ENCODE data around the gene WNT5A.
A peak's percentile ranks its signal among the peaks of the same experiment; 100 is the strongest.

The WNT5A gene

DNA sequence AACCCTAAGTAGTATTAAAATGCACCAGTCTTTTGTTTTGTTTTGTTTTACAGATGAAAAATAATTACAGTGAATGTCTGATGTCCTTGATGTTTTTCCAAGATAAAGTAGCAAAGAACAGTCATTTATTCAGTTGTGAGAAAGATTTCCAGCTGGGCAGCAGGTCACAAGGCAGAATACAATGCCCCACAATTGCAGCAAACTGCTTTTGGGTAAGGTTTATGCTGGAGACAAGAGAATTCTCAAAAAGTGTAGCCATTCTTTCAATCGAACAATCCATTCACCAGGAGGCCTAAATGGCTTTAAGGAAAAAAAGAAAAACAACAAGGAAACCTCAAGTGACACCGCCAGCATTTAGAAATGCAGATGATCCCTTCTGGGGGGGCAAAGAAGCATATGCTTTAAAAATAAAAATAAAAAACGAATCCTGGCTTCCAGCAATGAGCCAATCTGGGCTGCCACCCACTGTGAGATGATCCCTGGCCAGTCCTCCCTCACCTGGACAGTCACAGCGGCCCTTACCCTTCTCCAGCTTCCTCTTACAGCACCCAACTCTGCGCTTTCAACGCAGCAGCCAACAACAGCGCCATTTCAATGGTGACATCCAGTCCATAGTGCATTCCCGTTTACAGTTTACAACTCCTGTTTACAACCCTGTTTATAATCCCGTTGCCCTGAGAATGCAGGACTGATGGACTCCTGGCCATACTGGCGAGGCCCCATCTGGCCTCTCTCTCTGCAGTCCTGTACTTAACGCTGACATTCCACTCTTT is 25.7 kb upstream of the WNT5A start:
- H3K4me3 Mint-ChIP-seq = peak overlapping the region in 1 of 3 experiments; percentile 35
- no peaks in the 10 kb centered on the region for H3K36me3 Mint-ChIP-seq (ENCODE audit: low read depth)
- H3K27ac Mint-ChIP-seq = peak overlapping the region; percentile 25 to 86 (median 82)
- H3K9me3 Mint-ChIP-seq = no peaks in the 10 kb centered on the region
- H3K4me1 Mint-ChIP-seq = peaks cover 41% of the 10 kb centered on the region
- TF ChIP-seq, protein P1, sequence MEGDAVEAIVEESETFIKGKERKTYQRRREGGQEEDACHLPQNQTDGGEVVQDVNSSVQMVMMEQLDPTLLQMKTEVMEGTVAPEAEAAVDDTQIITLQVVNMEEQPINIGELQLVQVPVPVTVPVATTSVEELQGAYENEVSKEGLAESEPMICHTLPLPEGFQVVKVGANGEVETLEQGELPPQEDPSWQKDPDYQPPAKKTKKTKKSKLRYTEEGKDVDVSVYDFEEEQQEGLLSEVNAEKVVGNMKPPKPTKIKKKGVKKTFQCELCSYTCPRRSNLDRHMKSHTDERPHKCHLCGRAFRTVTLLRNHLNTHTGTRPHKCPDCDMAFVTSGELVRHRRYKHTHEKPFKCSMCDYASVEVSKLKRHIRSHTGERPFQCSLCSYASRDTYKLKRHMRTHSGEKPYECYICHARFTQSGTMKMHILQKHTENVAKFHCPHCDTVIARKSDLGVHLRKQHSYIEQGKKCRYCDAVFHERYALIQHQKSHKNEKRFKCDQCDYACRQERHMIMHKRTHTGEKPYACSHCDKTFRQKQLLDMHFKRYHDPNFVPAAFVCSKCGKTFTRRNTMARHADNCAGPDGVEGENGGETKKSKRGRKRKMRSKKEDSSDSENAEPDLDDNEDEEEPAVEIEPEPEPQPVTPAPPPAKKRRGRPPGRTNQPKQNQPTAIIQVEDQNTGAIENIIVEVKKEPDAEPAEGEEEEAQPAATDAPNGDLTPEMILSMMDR (IDR thresholded peaks at IDR 0.05; ENCODE audit: unreplicated experiment in 3 of 3) = no peak
- peaks cover 11% of the 10 kb centered on the region for H3K27me3 Mint-ChIP-seq (ENCODE audit: low read depth)

DNA sequence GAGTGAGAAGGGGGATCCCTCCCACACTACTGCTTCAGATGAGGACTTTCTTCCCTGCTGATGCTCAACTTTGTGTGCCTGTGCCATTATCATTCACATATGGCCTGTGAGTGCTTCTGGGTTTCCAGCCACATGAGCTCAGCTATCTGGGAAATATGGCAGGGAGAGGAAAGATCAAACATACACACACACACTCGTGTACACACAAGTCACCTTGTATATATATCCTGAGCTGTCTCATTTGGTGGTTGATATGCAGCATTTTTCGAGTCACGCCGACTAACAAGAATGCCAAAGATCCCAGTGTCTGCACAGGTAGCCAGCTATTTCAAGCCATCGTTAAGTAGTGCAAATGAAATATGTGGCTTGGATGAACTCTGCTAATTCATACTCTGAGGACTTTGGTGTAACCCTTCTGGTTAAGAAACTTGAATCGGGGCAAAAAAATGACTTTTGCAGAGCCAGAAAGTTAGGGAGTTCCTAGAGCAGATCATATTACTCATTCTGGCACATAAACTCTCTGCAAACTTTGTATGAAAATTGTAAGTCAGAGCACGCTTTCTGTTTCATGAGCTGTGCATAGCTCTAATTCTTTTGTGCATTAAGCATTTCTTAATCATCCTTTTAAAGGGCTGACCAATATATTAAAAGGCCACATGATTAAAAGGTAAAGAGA is 24.9 kb upstream of the WNT5A start:
- H3K9me3 Mint-ChIP-seq = no peaks in the 10 kb centered on the region
- peaks cover 11% of the 10 kb centered on the region for H3K27me3 Mint-ChIP-seq (ENCODE audit: low read depth)
- TF ChIP-seq, protein P1 (IDR thresholded peaks at IDR 0.05; ENCODE audit: unreplicated experiment in 3 of 3) = no peak
- peak overlapping the region; percentile 25 to 86 (median 82) for H3K27ac Mint-ChIP-seq
- H3K36me3 Mint-ChIP-seq (ENCODE audit: low read depth) = no peaks in the 10 kb centered on the region
- peaks cover 41% of the 10 kb centered on the region for H3K4me1 Mint-ChIP-seq
- H3K4me3 Mint-ChIP-seq = peak overlapping the region in 1 of 3 experiments; percentile 35

DNA sequence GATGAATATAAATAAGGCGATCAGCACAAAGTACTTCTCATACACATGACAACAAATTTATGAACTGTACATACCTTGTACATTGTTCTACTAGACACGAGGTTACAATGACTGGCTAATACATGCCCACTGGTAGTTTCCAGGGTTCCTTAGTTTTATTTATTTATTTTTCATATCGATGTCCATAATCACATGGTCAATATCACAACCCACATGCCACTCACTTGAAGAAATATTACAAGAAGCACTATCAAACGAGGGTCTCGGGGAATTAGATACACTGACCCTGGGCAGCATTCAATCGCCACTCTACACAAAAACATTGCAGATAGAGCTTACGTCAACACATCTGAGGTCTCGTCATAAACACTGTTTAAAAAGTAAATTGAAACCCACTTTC is 21.2 kb upstream of the WNT5A start:
- H3K27ac Mint-ChIP-seq = no peak overlapping the region
- no peak overlapping the region for H3K4me3 Mint-ChIP-seq
- TF ChIP-seq, protein P1 (IDR thresholded peaks at IDR 0.05; ENCODE audit: unreplicated experiment in 3 of 3) = no peak
- H3K4me1 Mint-ChIP-seq = peaks cover 26% of the 10 kb centered on the region
- no peaks in the 10 kb centered on the region for H3K9me3 Mint-ChIP-seq
- no peaks in the 10 kb centered on the region for H3K27me3 Mint-ChIP-seq (ENCODE audit: low read depth)
- H3K36me3 Mint-ChIP-seq (ENCODE audit: low read depth) = no peaks in the 10 kb centered on the region

DNA sequence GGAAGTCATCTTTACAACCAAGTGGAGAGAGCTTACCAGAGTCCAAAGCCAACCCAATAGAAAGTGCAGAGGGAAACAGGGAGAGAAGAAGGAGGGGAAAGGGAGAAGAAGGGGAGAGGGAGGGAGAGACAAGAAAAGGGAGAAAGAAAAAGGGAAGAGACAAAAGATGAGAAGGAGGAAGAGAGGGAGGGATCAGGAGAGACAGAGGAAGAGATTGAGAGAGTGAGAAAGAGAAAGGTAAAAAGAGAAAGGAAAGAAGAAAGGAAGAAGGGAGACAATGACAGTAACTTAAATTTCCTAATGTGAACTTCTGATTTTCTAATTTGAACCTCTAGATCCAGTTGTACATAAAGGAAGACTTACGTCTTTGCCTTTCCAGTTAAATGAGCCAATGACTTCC is 20.7 kb upstream of the WNT5A start:
- no peaks in the 10 kb centered on the region for H3K36me3 Mint-ChIP-seq (ENCODE audit: low read depth)
- H3K27ac Mint-ChIP-seq = no peak overlapping the region
- H3K27me3 Mint-ChIP-seq (ENCODE audit: low read depth) = no peaks in the 10 kb centered on the region
- H3K9me3 Mint-ChIP-seq = no peaks in the 10 kb centered on the region
- H3K4me3 Mint-ChIP-seq = no peak overlapping the region
- TF ChIP-seq, protein P1 (IDR thresholded peaks at IDR 0.05; ENCODE audit: unreplicated experiment in 3 of 3) = no peak
- H3K4me1 Mint-ChIP-seq = peaks cover 21% of the 10 kb centered on the region

DNA sequence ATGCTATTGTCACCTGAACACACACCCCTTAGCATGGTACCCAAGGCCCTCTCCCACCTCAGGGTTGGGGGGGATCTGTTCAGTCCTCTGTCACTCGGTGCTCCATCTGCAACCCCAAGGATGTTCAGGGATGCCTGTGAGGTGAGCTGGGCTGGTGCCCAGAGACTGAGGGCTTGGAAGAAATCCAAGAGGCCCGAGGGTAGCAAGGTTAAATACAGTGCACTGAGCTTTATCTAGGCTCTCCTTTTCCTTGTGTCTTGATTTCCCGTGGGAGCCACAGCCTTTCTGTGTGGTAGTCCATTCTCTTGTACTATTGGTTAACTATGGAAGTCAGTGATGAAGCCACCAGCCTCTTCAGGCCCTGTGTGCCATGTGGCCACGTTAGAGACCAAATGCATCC is 18.7 kb upstream of the WNT5A start:
- TF ChIP-seq, protein P1 (IDR thresholded peaks at IDR 0.05; ENCODE audit: unreplicated experiment in 3 of 3) = no peak
- no peaks in the 10 kb centered on the region for H3K27me3 Mint-ChIP-seq (ENCODE audit: low read depth)
- H3K4me3 Mint-ChIP-seq = no peak overlapping the region
- peaks cover 2% of the 10 kb centered on the region for H3K4me1 Mint-ChIP-seq
- no peaks in the 10 kb centered on the region for H3K36me3 Mint-ChIP-seq (ENCODE audit: low read depth)
- no peak overlapping the region for H3K27ac Mint-ChIP-seq
- H3K9me3 Mint-ChIP-seq = no peaks in the 10 kb centered on the region

All from nephron (organoid).